Stimulated activated CD8-positive, alpha-beta memory T cell treated with anti-CD3 and anti-CD28 coated beads, Interleukin-7, amount 100 ng/mL, for 4 hours (primary cell): ENCODE data around the gene ATF4.

Source experiments
- DNase-seq, 2 donors: peaks; one replicate each; pipeline ENCODE4 v3.0.0-alpha.2; 2020; ENCODE audit warnings: low read depth in 2 of 2

The ATF4 gene

DNA sequence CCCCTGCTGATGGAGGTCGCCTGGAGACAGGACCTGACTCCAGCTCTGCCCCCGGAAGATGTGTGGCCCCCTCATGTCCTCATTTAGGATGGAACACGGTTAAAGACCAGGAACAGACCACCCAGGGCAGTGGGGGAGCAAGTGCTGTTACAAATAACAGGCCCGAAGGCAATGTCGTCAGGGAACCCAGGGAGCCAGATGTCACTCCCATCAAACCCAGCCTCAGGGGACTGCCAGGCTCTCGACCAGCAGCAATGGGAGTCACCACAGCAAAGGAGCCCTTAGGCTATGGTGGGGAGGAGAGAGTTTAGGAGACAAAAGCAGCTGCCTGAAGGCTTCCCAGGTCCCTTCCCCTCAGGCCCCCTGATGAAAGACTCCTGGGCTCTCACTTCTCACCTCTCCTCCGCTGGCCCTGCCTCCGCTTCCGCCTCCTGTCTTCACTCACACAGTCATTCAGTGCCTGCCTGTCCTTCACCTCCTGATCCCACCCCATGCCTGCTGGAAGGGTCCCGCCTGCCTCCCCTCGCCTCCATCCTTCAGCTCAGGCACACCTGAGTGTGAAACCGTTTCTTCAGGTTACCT lies 7.8 kb downstream of the ATF4 start:
- DNase-seq, result no peak

DNA sequence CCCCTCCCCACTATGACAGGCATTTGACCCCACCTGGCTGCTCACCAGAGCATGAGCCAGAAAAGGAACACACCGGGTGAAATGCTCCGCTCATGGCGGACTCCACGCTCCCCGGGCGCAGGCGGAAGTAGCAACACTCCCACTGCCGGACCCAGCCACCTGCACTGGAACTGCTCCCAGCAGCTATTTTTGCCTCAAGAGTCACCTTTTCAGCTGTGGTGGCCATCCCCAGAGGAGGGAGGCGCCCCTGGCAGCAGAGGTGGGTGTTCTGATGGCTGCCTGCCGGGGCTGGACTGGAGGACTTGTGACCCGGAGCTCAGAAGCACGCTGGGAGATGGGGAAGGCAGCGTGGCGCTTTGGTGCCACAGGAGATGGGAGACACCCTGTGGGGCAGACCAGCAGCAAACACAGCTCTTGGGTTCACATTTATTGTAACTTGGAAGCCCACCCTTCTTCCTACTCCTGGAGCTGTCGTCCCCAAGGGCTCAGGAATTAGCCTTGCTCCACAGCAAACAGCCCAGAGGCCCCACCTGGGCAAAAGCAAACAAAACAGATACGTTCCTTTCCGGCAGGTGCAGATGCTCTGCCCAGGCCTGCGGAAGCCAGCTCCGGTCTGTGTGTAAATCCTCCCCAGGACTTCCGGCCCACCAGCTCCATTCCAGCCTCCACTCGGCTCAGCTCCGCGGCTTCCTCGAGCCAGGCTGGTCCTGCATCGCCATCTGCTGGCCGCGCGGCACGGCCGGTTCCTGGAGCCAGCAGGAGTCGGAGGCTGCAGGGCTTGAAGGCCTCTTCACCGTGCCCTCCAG lies 8.5 kb downstream of the ATF4 start:
- peak; percentile 81 for DNase-seq

DNA sequence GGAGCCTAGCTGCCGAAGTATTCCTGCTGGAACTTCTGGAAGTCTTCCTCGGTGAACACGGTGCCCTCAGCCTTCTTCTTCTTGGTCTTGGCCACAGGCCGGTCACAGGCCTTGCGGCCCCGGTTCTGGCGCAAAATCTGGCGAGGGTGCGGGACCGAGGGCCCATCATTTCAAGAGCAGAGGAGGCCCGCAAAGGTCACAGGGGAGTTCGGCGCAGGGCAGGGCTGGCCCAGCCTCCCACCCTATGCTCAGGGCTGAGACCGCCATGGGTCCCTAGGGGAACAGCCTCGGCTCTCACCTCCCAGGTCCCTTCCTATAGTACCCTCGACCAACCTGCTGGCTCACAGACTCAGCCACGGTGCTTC lies 9.1 kb downstream of the ATF4 start:
- DNase-seq, result no peak

DNA sequence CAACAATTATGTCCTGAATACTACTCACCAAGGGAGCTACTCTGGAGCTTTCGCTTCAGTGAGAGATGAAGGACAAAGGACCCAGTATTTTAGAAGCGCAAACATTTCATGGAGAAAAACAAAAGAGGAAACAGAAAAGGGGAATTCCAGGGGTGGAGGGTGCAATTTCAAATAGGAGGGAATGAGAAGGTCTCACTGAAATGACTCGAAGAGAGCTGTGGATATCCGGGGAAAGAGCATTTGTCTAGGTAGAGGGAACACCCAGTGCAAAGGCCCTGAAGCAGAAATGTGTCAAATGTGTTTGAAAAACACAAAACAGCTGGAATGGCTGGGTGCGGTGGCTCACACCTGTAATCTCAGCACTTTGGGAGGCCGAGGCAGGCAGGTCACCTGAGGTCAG lies 9.8 kb downstream of the ATF4 start:
- DNase-seq, result no peak

DNA sequence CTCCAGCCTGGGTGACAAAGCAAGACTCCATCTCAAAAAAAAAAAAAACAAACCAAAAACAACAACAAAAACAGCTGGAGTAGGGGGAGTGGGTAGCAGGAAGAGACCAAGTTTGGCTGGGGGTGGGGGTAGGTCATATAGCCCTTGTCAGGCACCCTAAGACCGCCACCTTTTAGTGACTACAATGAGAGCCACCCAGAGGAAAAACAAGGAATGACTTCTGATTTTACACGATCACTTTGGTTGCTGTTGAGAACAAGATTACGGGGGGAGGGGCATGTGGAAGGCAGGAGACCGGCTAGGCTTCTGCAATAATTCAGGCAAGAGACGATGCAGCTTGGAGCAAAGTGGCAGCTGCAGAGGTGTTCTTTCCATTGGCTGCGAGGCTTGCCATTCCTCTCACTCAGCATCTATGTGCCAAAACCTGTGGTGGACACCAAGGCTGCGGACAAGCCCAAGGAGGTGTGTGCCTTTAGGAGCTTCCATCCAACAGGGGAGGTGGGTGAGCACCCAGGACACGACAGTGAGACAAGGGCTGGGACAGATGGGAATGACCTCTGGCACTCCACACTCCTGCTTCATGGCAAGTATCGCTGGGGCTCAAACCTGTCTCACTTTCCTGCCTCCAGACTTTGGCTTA lies 10.4 kb downstream of the ATF4 start:
- no peak for DNase-seq

DNA sequence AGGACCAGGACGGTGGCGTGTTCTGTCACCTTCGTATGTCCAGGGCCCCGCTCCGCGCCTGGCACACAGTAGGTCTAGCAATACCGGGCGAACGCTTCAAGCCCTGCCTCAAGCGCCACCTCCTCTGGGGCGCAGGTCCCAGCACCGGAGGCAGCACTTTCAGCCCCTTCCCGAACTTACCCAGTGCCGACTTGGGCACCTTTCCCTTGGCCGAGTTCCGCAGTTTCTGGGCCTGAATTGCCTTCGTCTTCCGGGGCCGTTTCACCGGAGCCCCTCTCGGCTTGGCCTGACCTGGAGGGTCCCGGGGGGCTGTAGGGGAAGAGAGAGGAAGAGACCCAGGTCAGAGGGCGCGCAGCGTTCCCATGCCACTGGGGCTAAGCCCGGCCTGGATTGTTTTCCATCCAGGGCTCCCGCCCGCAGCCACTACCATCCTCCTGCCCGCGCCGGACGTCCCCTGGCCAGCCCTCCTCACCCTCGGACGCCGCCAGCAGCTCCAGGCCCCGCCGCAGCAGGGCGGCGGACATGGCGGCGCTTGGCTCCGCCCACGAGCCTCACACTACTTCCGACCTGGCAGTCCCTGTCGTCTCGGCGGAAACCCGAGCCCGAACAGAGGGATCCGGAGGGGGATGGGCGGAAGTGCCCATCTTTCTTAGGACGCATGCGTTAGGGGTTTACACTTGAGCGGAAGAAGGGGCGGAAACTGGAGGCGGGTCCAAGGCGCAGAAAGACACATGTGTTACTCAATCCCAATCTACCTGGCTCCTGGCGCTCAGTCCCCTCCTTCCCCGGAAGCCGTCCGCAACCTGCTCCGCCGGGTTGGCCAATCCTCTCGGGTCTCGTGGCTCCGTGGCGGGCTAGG lies 12.1 kb downstream of the ATF4 start, which contains the start of gene RPS19BP1:
TSS of gene RPS19BP1 (minus strand) at position 534 of the 859 bp plus-strand sequence. CDS start at position 524, 10 bp downstream.
- peak; percentile 99 for DNase-seq

DNA sequence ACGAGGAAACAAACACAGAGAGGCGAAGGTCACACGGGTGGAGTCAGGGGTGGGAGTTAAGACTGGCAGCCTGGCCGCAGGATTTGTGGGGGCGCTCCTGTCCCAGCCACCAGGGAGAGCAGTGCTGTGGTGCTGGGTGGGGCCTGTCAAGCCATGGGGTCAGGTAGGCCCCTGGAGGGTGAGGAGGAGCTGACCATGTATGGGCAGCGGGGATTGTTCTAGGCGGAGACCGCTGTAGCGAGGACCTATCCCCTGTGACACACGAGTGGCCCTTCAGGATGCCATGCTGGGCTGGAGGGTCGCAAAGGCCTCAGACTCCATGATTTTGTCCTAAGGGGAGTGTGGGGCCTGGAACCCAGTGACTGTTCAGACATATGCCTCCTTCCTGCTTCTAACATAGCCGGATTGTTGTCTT lies 13.7 kb downstream of the ATF4 start:
- no peak for DNase-seq

DNA sequence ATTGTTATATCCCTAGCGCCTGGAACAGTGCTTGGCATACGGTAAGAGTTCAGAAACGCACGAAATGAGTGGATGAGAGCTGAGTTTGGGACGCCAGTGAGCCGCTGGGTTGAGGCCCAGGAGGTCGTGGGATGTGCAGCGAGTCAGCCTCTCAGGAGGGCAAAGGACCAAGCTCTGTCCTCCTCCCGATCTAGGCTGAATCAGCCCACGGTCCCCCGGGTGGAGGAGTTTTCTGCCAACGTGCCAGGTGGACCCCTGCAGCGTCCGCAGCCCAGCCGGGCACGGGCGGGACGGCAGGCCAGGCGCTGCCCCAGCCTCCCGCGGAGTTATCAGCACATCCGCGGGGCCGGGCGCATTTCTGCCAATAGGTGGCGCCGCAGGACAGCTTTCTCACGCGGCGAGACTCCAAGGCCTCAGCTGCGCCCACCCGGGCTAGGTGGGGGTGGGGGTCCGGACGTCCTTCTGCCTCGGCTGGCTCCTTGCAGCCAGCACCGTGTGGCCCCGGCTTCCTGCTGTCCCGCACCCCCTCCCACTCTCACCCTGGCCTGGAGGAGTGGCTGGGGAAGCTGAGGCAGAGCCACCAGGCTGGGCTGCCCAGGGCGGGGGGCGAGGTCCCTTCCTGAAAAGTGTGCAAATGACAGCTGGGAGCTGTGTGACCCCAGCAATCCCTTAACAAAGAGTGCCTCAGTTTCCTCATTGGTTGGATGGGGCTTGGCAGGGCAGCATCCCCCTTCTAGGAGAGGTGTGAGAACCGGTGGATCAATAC lies 14.4 kb downstream of the ATF4 start:
- DNase-seq, result peak; percentile 52 to 60

DNA sequence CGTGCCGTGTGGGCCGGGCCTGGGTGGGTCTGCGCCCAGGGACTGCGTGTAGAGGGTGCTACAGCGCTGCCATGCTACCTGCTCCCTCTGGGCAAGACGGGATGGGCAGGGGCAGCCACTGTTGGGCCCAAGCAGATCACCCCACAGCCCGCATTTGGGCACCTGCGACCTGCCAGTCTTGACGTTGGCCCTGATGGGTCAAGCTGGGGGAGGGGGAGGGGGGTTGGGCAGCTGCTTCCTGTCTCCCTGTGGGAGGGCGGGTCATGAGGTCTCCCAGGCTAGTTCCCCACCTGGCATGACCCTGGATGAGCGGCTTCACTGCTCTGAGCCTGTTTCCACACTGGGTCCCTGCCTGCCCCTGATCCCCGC lies 15.0 kb downstream of the ATF4 start:
- DNase-seq, result no peak

DNA sequence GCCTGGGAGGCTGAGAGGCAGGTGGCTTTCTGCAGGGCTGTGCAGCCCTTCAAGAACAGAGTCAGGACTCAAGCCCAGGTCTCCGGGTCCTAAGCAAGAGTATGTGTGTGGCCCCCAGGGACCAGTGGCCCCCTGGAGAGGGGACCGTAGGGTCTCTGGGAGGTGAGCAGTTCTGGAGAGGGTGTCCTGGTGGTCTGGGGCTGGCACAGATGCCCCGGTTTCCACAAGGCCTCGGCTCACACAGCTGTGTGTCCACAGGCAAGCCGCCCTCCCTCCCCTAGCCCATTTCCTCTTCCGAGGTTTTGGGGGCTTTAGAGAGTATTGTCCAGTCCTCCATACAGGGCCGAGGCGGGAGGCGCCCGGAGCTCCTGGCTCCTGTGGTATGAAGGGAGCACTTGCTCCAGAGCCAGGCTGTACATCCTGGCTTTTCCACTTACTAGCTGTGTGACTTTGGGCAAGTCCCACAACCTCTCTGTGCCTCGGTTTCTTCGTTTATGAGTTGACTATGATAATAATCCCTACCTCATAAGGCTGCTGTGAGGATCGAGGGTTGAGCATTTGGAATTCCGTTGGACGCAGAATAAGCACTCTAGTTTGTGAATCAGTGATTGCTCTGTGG lies 15.6 kb downstream of the ATF4 start:
- no peak for DNase-seq

DNA sequence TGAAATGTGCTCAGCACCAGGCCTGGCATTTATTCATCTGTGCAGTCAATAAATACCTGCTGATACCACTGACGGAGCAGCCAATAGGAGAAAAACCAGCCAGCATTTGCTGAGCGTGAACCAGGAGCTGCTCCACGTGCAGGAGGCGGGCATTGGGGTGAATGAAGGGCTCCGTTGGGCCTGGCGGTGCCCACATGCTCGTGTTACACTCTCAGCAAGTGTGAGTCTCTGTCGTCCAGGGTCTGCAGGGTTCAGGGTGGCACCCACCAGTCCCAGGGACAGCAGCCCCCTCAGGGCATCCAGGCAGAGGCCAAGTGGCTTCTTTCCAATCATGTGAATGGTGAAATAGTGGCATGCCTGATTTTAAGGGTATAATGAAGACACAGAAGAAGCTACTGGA lies 16.3 kb downstream of the ATF4 start:
- DNase-seq, result no peak

DNA sequence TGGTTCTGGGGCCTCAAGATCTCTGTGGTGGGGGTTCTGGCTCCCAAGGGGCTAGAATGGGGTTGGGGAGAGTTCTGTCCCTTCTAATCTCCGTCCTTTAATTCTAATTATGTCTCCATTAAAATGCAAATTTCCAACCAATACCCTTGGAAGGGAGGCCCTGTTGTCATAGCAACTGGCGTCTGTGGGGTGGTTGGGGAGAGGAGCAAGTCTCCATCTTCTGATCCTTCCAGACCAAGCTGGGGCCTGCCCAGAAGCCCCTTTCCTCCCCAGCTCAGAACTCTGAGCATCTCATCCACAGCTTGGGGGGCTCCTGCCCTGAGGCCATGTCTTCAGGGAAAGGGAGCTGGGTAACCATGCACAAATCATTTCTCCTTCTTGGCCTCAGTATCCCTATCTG lies 17.6 kb downstream of the ATF4 start:
- DNase-seq, result no peak

DNA sequence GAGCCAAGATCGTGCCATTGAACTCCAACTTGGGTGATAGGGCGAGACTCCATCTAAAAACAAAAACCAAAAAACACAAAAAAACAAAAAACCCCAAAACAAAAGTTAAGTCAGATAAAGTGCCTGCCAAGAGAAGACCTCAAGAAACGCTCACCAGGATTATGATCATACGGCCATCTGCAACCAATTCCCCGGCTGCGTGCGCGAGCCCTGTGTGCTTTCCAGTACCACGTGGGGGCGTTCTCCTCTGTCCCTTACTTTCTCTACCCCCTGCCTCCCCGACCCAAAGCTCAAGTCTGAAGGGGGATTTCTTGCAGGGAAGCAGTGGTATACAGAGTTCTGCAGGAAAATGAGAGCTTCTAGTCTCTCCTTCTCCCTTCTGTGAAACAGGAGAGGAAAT lies 22.7 kb downstream of the ATF4 start:
- DNase-seq, result no peak

DNA sequence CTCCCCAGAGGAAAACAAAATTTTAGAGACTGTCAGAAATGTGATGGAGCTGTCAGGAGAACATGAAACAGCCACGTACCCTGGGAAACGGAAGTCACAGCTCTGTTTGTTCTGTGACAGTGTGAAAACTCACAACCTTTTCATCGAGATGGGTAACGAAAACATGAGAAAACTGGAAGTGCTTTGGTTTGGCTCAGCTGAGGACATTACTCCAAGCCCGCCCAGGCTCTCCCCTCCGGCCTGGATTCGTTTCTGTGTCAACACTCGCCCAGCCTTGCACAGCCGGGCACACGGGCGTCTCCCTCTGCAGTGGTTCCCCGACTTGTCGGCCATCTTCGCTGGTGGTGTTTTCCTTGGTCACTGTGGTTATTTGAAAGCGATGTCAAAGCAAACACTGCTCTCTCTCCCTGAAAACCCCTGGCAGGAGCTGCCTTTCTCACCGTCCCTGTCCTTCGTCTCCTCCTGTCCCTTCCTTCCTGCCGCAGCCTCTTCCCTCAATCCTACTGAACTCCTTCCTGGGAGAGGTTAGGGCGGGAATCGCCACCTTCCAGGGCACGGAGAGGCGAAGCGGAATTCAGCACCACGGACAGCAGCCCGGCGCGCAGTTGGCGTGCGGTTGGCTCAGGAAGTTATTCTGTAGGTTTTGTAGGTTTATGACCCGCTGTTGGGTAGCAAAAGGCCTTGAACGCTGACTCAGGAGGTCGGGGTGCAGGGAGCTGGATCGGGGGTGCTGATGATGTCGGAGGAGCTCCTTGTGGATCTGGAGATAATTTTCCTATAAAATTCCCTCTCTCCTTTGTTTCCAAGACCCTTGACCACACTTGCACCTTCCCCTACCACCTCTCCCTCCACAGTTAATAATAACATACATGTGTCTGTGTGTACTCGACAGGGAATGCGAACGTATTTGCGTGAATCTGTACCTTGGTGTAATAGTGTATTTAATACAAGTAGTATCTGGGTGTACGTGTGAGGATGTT lies 25.3 kb downstream of the ATF4 start:
- DNase-seq, result peak in 1 of 2 donors; percentile 50

DNA sequence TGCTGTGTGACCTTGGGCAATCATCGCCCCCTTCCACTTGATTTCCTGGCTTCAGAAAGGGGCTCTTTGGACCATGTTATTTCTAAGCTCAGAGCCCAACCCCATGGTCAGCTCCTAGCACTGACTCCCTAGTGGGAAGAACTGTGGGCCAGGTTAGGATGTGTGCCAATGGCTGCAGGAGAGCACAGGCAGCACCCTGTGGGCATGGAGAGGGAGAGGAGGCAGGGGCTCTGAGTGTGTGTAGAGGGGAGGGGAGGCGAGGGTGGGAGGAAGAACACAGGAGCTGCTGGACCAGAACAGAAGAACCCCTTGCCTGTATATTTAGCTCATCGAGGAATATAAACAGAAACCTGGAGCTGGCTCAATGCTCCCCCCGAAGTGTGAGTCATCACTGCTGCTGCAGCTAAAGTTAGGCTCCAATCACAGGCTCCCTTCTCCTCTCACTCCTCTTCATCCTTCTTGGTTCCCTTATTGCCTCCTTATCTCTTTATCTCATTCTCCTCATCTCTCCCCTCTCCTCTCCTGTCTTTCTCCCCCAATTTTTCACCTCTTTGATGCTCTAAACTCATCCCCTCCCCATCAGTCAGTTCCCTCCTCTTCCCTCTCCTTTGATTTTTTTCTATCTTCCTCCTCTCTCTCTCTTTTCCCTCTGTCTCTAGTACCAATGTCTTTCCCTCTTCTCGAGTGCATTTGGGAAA lies 26.7 kb downstream of the ATF4 start:
- no peak for DNase-seq

DNA sequence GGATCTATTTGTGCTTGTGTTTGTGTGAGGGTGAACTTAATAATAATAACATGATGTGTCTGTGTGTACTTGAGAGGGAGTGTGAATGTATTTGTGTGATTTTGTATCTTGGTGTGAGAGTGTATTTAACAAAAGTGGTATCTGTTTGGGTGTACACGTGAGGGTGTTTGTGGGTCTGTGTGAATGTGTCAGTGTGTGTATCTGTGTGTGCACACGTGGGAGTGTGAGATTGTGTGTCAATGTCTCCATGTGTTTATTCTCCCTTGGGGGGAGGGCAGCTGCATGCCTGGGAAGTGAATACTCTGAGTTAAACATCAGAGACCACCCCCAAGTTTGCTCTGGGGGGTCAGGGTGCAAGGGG lies 27.2 kb downstream of the ATF4 start:
- DNase-seq, result no peak

DNA sequence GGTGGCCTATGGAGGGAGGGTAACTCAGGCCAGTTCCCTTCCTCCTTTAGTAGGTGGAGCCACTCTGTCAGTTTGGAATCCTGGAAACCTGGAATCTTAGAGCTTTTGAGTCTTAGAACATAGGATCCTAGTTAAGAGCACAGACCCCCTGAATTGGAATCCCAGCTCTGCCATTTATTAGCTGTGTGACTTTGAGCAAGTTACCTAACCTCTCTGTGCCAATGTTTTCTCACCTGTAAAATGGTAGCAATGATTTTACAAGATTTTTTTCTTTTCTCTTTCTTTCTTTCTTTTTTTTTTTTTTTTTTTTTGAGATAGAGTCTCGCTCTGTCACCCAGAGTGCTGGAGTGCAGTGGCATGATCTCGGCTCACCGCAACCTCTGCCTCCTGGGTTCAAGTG lies 33.1 kb downstream of the ATF4 start:
- DNase-seq, result no peak

DNA sequence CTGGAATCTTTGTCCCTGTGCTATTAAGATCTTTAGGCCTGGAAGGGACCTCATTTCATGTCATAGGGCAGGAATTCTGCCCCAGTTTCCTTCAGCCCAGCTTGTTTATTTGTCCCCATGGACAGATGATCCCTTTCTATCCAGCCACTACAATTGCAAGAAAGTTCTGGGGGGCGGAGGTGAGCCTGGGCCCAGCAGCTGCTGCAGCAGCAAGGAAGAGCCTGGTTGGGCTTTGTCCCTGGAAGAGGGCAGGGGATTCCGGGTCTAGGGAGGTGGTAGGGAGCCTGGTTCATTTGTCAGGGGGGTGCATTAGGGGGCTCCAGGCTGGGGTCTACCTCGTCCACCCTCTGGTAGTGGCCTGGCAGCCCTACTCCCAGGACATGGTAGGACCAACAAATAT lies 33.8 kb downstream of the ATF4 start:
- no peak for DNase-seq
